Hepatocyte (in vitro differentiated cells): ENCODE measurements around the gene ANKRD44. TPM values are rescaled to one million over a fixed set of nuclear protein-coding genes. Genes with fewer than 3 reads are reported as not detected.

ENCODE experiments used
- DNase-seq: peaks from one replicate; pipeline ENCODE4 v3.0.0-alpha.2; 2016; ENCODE audit warnings: low spot score
- H2AFZ ChIP-seq: fragments of 200-600 bp; sonication (generic); 2 replicates; pipeline ENCODE4 v1.6.0; 2016; ENCODE audit warnings: antibody characterized with exemption, mild to moderate bottlenecking
- H3K27ac ChIP-seq: fragments of 200-600 bp; sonication (generic); 2 replicates; pipeline ENCODE4 v1.5.1; 2016; ENCODE audit warnings: mild to moderate bottlenecking
- H3K27me3 ChIP-seq: fragments of 200-600 bp; sonication (generic); 2 replicates; pipeline ENCODE4 v1.6.1; 2016
- H3K36me3 ChIP-seq: fragments of 200-600 bp; sonication (generic); replicated peaks from 2 replicates; pipeline ENCODE4 v1.5.1; 2016; ENCODE audit warnings: low read depth; ENCODE audit not compliant: insufficient read depth
- H3K4me1 ChIP-seq: fragments of 200-600 bp; sonication (generic); 2 replicates; pipeline ENCODE4 v1.5.1; 2016; ENCODE audit warnings: mild to moderate bottlenecking, moderate library complexity; ENCODE audit not compliant: insufficient read depth
- H3K4me2 ChIP-seq: fragments of 200-600 bp; sonication (generic); 2 replicates; pipeline ENCODE4 v1.6.0; 2016
- H3K4me3 ChIP-seq: fragments of 200-600 bp; sonication (generic); 2 replicates; pipeline ENCODE4 v1.5.1; 2016; ENCODE audit warnings: mild to moderate bottlenecking
- H3K79me2 ChIP-seq: fragments of 200-600 bp; sonication (generic); 2 replicates; pipeline ENCODE4 v1.6.0; 2017; ENCODE audit warnings: mild to moderate bottlenecking
- H3K9me2 ChIP-seq: fragments of 200-600 bp; sonication (generic); replicated peaks from 2 replicates; pipeline ENCODE4 v1.6.0; 2017; ENCODE audit warnings: mild to moderate bottlenecking; ENCODE audit not compliant: insufficient read depth
- H3K9me3 ChIP-seq: fragments of 200-600 bp; sonication (generic); 2 replicates; pipeline ENCODE4 v1.5.1; 2016; ENCODE audit warnings: low read depth, mild to moderate bottlenecking
- H4K20me1 ChIP-seq: fragments of 200-600 bp; sonication (generic); 2 replicates; pipeline ENCODE4 v1.6.0; 2016; ENCODE audit warnings: mild to moderate bottlenecking; ENCODE audit not compliant: insufficient read depth, poor library complexity, severe bottlenecking
- EZH2 ChIP-seq: fragments of 200-600 bp; sonication (generic); IDR thresholded peaks from 2 replicates; pipeline ENCODE4 v1.6.1; 2016; ENCODE audit warnings: antibody characterized with exemption, mild to moderate bottlenecking, borderline replicate concordance
- EZH2phosphoT487 ChIP-seq: fragments of 200-600 bp; sonication (generic); IDR thresholded peaks from one replicate; pipeline ENCODE4 v1.6.1; 2018; ENCODE audit warnings: antibody characterized with exemption, mild to moderate bottlenecking, low read depth, moderate library complexity; ENCODE audit not compliant: unreplicated experiment, severe bottlenecking
- WGBS: methylation state at CpG from one replicate; pipeline ENCODE4 v1.1.6; 2016; ENCODE audit warnings: low lambda C conversion rate; ENCODE audit errors: missing lambda C conversion rate; 5-methylcytosine and 5-hydroxymethylcytosine counted together
- polyA plus RNA-seq: library from polyadenylated mRNA; unstranded; fragments of >200 nt; fragmentation: Nextera tagmentation; extraction: Ambion mirVana; gene quantifications from 2 replicates; pipeline ENCODE4 v1.2.1, GENCODE V29; 2016
- total RNA-seq: library from RNA; depleted of rRNA; stranded (reverse); fragments of >200 nt; gene quantifications from 2 replicates; pipeline ENCODE4 v1.2.3, GENCODE V29; 2014
- TF ChIP-seq, protein P1 (sequence below): fragments of 200-600 bp; sonication (generic); IDR thresholded peaks from 2 replicates; pipeline ENCODE4 v1.5.1; 2016; ENCODE audit warnings: antibody characterized with exemption, mild to moderate bottlenecking; ENCODE audit not compliant: poor library complexity

ANKRD44 gene
- total and polyA plus RNA-seq, 2 experiments from 2014 or later, result 5.9 to 9.1 TPM

DNA sequence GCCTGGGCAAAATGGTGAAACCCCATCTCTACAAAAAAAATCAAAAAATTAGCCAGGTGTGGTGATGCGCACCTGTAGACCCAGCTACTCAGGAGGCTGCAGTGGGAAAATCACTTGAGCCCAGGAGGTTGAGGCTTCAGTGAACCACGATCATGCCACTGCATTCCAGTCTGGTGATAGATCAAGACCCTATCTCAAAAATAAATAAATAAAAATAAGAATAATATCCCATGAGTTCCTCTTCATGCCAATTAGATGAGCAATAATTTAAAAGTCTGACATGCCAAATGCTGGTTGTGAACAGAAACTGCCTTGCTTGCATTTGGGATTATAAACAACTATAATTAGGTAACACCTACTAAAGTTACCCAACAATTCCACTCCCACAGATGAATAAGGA, 22.1 kb upstream of the ANKRD44 start:
- no peaks in the 10 kb centered on the region for H3K36me3 ChIP-seq
- no peak overlapping the region for H3K4me2 ChIP-seq
- H3K27me3 ChIP-seq, result no peaks in the 10 kb centered on the region
- H2AFZ ChIP-seq, result no peak overlapping the region
- TF ChIP-seq EZH2 (no peak), EZH2phosphoT487 (no peak)
- TF ChIP-seq, protein P1, sequence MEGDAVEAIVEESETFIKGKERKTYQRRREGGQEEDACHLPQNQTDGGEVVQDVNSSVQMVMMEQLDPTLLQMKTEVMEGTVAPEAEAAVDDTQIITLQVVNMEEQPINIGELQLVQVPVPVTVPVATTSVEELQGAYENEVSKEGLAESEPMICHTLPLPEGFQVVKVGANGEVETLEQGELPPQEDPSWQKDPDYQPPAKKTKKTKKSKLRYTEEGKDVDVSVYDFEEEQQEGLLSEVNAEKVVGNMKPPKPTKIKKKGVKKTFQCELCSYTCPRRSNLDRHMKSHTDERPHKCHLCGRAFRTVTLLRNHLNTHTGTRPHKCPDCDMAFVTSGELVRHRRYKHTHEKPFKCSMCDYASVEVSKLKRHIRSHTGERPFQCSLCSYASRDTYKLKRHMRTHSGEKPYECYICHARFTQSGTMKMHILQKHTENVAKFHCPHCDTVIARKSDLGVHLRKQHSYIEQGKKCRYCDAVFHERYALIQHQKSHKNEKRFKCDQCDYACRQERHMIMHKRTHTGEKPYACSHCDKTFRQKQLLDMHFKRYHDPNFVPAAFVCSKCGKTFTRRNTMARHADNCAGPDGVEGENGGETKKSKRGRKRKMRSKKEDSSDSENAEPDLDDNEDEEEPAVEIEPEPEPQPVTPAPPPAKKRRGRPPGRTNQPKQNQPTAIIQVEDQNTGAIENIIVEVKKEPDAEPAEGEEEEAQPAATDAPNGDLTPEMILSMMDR, result no peak
- 90% methylated on average over 2 of the region's 2 CpGs for WGBS
- H4K20me1 ChIP-seq, result no peaks in the 10 kb centered on the region
- no peak for DNase-seq
- no peaks in the 10 kb centered on the region for H3K9me2 ChIP-seq
- no peak overlapping the region for H3K27ac ChIP-seq
- H3K9me3 ChIP-seq, result no peaks in the 10 kb centered on the region
- H3K4me3 ChIP-seq, result no peak overlapping the region
- no peaks in the 10 kb centered on the region for H3K4me1 ChIP-seq
- H3K79me2 ChIP-seq, result no peaks in the 10 kb centered on the region

- H3K79me2 ChIP-seq, result no peaks in the 10 kb centered on the region
- no peak overlapping the region for H3K4me2 ChIP-seq
- no peaks in the 10 kb centered on the region for H4K20me1 ChIP-seq
- H3K9me3 ChIP-seq, result no peaks in the 10 kb centered on the region
- H2AFZ ChIP-seq, result no peak overlapping the region
- H3K27me3 ChIP-seq, result no peaks in the 10 kb centered on the region
- H3K9me2 ChIP-seq, result no peaks in the 10 kb centered on the region
- WGBS, result 90% methylated on average over 5 of the region's 5 CpGs
- no peak overlapping the region for H3K4me3 ChIP-seq
- H3K4me1 ChIP-seq, result no peaks in the 10 kb centered on the region
- no peaks in the 10 kb centered on the region for H3K36me3 ChIP-seq
- TF ChIP-seq, protein P1, result no peak
- TF ChIP-seq EZH2phosphoT487 (no peak), EZH2 (no peak)
- no peak for DNase-seq
- no peak overlapping the region for H3K27ac ChIP-seq
These were observed 17.9 kb upstream of the ANKRD44 start for GRCh38 chr2:197328461-197328860.

GRCh38 chr2:197327472-197328098, 17.0 kb upstream of the ANKRD44 start:
- H3K4me1 ChIP-seq, result no peaks in the 10 kb centered on the region
- H3K36me3 ChIP-seq, result no peaks in the 10 kb centered on the region
- no peak overlapping the region for H3K4me3 ChIP-seq
- no peaks in the 10 kb centered on the region for H4K20me1 ChIP-seq
- H3K9me2 ChIP-seq, result no peaks in the 10 kb centered on the region
- TF ChIP-seq EZH2 (no peak), EZH2phosphoT487 (no peak)
- TF ChIP-seq, protein P1, result no peak
- H3K27me3 ChIP-seq, result no peaks in the 10 kb centered on the region
- no peak overlapping the region for H3K4me2 ChIP-seq
- H3K27ac ChIP-seq, result no peak overlapping the region
- H3K79me2 ChIP-seq, result no peaks in the 10 kb centered on the region
- WGBS, result 73% methylated on average over 1 of the region's 1 CpG
- H3K9me3 ChIP-seq, result no peaks in the 10 kb centered on the region
- DNase-seq, result no peak
- H2AFZ ChIP-seq, result no peak overlapping the region
